Hypothalamus (tissue), 51 donors: ENCODE results near the gene NPAS3.

ENCODE experiments used
- DNase-seq, 51 donors: peaks; one replicate each; lab custom pipeline; 2025; lab: John Stamatoyannopoulos, UW

The NPAS3 gene

DNA sequence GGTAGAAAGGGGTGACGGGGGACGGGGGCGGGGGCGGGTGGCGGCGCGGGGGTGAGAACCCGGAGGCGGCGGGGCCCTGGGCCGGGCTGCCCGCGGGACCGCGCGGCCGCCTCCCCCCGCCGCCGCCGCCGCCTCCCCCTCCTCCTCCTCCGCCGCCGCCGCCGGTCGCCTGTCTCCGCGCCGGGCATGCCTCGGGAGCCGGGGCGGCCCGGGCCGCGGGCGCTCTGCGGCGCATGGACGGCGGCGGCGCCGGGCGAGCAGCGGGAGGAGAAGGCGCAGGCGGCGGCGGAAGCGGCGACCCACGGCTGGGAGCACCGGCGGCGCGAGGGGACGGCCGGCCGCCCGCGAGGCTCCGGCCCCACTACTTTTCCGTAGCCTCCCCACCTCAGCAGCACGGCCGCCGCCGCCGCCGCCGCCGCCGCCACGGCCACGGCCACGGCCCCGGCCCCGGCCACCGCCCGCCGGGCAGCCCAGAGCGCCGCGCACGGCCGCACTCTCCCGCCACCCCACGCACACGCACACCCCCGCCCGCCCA is at the start of gene NPAS3:
TSS of gene NPAS3 (plus strand) at position 161 of the 535 bp plus-strand sequence.
- peak in 8 of 51 donors; percentile 13 to 70 (median 58) for DNase-seq

DNA sequence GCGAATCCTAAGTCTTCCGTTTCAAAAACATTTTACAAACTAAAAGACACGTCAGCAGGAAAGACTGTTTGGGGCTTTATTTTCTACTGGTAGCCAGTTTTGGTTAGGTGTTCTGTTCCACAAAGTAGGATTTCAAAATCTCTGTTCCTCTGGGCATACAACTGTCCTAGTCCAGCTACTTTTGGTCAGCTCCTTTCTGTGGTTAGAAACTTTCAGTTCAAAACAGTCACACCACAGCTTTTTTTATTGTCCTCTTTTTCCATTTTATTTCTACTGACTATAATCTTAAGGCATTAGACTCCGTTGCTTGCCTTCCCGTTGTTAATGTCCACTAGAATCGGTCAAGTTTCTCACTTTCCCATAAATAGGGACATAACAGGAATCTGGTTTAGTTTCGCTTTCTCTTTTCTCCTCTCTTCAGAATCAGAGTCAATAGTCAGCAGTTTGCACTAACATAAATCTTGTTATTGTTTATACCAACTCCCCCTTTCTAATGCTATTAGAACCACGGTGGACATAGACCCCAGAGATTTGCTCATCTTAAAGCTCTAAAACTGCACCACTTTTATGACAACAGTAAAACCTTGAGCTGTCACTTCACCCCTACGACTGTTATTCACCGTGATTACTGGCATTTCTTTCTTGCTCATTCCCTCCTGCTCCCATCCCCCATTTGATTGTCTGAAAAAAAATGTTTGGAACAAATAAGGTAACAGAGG is 41.5 kb upstream of the NPAS3 start:
- peak in 3 of 51 donors; percentile 16 to 88 (median 55) for DNase-seq

DNA sequence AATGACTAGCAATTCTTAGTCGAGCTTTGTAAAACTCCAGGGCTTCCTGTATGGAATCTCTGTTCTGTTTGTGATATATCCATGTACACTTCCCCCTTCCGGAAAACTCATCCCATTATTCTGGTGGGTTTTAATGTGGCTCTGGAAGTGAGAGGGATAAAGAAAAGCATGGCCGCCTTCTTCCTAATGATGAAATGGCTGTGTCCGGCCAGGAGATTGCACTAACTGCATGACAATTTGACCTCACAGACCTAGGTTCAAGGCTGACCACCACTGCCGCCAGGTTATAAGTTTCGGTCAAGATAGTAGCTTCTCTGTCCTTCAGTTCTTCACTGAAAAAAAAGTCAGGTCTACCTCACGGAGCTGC is 41.0 kb upstream of the NPAS3 start:
- peak in 1 of 51 donors; percentile 0 for DNase-seq

DNA sequence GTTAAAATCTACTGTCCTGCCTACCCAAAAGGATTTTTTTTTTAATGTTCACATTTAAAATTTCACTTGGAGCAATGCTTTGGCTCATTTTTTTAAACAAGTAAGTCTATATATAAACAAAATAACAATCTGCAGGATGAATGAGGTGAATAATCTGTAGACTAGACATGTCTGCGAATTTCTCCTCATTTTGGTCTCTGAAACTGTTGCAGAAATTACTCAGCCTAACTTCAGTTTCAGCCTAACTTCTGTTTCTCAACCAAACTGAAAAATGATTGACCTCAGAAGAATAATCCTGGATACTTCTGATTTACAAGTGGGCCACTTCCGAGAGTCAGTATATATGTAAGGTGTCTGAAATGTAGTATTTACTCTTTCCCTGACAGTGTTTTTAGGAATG is 39.8 kb upstream of the NPAS3 start:
- no peak for DNase-seq

DNA sequence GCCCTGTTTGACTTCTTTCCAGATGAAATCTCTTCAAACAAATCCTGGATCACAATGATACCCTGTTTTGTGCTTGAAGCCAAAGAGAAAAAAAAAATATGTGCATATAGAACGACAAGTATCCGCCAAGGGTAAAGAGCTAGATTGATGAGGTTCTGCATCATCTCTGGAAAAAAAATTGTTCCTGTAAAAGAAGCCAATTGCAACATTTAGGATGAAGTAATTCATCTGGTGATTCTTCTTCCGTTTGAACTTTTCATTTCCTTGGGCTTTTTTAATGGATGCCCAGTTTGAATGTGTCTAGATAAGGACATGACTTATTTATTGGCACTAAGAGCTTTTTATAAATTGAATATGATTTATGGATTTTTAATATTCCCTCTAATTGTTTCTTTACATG is 38.1 kb upstream of the NPAS3 start:
- no peak for DNase-seq

DNA sequence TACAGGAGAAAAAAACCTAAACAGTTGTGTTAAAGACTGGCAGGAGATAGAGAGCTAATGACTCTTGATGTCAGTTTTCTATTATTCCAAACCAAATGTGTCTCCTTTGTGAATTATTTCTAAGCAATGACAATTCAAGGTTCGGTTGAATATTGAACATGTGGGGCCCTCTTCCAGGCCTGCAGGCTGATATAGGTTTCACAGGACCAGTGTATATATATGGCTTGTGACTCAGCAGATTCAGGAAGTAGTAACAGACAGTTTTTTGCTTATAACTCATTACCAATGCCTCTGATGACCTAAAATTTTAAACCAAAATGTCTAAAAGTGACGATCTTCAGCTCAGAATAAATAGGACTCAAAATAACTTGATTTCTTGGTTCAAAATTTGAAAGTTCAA is 33.7 kb upstream of the NPAS3 start:
- no peak for DNase-seq

DNA sequence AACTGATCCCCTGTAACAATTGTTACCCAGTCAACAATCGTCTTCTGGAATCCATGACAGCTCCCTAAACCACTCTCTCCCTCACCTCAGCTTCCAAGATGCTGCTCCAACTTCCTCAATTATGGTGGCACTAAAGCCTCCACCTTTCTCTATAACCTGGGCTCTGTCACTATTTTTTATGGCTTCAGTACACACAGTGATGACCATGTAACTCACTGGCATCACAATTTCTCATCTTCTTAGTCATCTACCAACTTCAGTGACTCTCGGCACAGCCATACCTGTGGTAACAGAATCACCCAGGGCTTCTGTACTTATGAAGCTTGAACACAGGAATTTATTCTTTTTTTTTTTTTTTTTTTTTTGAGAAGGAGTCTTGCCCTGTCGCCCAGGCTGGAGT is 32.0 kb upstream of the NPAS3 start:
- DNase-seq, result no peak

DNA sequence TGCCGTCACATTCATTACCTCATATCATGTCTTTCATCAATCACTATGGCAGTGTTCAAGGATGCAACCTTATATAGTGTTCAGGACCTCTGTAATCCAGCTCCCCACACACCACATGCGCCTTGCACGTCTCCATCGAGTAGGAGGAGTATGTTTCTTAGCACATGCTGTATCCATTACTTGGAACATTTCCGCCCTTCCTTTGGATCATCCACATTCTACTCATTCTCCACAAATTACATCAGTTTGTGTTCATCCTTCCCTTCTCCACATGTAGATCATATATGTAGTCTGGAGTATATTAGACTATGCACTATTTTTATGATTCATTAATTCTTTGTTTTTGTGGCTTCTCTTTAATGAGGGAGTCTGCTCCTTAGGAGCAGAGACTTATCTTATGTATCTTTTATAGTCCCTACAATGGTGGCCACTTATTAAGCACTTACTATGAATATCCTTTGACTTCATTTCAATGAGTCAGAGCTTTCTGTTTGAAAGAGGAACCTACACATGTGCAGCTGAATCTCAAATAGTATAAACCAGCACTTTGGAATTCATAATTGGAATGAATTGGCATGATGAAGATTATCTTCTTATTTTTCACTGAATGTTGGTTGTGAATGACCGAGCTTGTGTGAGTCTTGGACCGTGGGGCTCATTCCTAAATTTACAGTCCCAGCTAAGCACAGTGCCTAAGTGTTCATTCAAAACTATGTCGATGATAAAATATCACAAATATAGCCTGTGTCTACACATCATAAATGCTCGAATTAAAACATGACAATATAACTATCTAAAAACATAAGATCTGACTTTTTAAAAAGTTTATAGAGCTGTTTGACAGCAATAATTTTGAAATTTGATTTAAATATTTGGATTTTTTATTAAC is 30.2 kb upstream of the NPAS3 start:
- DNase-seq, result no peak

DNA sequence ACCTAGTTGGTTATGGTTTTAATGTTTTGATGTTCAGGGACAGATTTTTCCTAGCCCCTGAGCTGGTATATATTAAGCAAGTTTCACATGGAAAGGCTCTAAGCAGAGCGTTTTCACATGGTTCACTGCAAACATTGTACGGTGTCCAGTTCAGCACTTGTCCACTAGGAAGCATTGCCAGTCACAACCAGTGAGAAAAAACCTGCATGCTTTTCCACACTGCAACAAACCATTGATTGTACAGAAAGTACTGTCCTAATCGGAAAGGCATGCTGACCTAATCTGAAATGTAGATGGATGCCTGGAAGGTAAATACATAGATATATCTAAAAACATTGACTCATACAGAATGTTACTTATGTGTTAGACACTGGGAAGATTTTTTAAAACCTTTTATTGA is 25.0 kb upstream of the NPAS3 start:
- DNase-seq, result peak in 4 of 51 donors; percentile 4 to 15 (median 11)

DNA sequence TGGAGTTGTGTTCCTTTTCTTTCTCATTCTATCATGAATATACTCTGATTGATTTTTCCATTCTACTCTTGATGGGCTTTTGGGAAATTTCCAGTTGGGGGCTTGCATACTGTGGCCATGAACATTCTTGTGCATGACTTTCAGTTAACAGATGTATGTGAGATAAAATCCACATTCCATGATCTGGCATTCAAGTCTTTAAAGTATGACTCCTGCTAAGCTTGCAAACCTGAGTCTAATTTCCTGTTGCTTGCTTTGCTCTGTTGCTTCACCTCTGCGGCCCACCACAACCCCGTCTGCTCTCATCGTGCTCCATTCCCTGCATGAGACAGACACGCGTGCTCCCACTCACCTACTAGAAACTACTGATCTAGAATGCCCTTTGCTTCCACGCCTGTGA is 24.3 kb upstream of the NPAS3 start:
- no peak for DNase-seq

DNA sequence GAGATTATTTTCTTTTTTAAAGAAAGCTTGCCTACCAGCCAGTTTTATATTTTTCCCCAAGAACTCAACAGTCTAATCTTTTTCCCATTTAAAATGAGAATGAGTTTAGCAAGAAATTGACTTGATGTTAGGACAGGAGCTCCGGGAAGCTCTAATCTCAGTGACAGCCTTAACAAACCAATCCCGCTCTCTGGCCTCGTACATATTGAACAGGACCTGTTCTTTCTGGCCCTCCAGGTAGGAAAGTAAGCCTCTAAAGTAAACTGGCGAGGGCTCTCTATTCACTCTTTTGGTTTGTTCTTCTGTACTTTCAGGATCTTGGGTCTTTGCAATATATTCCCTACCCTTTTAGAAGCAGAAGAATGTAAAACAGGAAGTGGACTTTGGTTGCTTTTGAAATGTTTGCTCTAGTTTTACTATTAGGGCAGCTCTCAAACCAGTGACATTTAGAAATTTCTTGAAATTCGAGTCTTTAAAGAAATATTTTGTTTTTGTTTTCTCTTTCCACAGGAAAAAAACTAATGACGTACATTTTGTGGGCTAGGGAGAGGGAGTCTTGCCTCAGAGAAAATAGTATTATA is 17.9 kb upstream of the NPAS3 start:
- no peak for DNase-seq

DNA sequence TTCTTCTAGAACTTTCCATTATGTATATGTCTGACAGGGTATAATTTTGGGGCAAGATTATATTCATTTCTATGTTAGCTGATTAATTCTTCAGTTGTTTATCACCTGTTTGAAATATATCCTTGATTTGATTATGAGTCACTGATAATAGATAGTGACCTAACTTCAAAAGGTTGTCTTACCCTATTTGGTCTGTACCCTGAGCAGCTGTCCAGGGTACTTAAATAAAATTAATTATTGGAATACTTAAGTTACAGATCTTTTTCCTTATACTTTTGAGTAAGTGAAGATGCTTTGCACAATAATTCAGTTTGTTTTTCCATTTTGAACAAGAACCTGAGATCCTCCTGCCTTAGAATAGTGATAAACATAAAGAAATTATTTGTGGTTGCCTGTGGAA is 13.2 kb upstream of the NPAS3 start:
- DNase-seq, result no peak

DNA sequence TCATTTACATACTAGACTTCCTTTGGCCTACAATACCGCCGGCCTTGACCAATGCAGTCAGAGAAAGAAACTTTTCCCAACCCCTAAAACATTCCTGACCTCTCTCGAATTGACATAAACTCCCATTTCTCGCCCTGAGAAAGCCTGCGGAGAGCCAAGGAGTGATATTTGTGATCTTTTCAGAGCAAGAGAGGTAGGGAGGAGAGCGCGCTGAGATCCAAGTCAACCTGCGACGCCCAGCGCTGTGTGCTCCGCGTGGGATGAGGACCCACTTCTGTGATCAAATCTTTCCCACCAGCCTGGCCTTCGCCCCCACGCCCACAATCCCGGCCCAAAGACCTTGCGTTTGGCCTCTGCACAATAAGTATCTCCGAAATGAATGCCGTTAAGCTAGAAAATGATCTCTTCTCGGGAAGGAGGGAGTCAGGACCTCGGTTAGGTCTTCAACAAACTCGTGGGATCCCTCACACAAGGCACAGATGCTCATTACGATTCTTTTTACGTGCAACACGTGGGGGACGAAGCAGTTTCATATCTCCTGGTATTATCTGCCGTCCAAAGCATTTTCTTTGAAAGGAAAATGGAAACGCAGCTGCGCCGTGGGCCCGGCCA is 6.3 kb upstream of the NPAS3 start:
- peak in 2 of 51 donors; percentile 21 to 22 for DNase-seq

DNA sequence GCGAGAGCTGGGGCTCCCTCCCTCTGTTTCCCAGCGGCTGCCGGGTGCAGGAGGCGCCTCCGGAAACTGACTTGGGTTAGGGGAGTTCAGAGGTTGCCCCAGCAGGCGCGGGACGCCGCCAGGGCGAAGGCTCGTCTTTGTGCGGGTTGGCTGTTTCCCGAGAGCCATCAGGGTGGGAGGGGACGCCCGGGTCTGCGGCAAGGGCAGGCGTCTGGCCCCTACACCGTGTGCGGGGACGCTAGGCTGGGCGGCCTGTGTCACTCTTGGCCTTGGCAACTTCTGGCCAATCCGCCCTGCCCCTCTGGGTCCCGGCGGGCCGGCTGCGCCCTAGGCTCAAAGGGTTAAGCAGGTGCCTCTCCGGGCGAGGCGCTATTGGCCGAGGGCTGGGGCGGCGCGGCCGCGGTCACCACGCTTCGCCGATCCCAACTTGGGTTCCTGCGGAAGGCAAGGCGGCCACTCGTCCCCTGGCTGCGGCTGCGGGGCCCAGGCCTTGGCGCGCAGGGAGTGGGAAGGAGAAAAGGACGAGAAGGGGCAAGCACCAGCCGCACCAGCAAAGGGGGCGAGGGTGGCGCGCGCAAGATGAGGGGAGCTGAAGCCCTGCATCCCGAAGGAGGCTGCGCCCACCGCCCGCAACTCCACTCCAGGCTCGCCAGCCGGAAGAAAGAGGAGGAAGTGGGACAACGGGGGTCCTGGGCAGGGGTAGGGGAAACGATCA is 5.6 kb upstream of the NPAS3 start:
- peak in 36 of 51 donors; percentile 9 to 67 (median 48) for DNase-seq

DNA sequence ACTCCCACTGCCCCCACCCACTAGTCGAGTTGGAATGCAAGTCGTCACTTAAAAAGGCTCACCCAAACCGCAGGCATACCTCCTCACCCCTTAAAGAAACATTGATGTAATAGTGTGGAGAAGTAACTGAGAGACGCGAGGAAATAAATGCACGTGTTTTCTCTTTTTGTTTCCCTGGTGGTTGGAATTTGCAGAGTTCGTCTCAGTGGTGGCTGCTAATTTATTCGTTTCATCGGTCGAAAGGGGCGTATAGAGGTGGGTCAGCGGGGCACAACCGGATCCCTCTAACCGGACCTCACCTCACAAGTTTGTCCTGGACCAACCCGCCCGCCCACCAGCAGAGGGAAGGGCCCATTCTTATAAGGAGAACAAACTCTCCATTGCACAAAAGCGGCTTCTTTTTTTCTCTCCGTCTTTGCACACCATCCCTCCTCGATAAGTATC is 5.0 kb upstream of the NPAS3 start:
- peak in 6 of 51 donors; percentile 47 to 69 (median 56) for DNase-seq

DNA sequence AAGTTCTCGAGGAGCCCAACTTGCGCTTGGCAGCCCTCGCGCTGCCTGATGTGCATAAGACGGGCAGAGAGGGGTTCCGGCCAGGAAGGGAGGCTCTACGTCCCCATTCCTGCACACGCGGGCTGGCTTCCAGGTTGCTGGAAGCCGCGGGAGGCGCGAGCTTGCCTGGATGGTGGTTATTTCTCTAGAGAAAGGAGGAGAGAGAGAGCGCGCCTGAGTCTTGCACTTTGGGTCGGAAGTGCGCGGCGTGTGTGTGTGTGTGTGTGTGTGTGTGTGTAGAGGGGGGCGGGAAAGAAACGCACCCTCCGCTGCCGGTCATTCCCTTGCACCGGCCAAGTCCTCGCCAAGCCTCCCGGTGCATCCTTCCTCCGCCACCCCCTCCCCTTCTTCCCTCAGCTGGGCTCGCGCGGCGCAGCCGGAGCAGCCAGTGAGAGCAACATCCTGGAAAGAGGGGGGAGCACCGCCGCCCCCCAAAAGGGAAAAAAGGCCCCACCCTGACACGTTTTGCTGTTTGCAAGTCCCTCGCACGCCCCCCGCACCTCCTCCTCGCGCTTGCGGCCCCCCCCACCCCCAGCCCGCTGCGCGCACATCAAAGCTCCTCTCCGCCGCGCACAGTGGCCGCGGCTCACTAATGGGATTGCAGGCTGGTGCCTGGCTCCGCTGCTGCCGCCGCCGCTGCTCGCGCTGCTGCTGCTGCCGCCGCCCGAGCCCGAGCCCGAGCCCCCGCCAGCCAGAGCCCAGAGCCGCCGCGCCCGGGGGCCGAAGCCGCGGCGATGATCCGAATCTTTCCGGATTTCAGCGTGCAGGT is 4.4 kb upstream of the NPAS3 start:
- DNase-seq, result peak in 48 of 51 donors; percentile 22 to 86 (median 70)

DNA sequence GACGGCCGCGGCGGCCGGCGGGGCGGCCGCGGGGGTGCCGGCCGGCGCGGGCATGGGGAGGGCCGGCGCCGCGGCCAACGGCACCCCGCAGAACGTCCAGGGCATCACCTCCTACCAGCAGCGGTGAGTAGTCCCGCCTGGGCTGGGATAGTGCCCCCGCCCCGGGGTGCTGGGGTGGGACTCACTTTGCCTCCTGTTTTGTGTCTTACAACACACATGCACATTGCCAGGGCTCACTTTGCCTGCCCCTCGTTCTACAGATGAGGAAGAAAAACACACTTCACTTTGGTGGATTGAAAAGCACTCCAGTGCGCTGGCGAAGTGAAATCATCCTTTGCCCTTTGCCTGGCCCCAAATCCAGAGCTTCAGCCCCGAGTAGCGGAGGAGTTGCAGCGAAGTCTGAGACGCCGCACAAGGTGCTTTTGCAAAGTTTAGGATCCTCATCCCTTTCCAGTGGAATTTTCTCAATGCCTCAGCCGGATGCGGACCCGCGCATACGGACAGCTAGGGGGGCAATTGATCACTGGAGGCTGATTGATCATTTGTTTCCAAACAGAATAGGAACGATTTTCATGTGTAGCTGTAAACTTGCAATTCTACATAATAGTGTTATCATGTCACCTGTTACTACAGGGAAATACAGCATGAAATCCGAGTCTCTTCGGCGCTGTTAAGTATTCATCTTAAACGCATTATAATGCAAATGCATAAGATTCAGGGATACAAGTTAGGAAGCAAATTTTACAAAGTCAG is 3.6 kb upstream of the NPAS3 start:
- DNase-seq, result peak in 23 of 51 donors; percentile 2 to 68 (median 43)
